Non-pigmented ciliary epithelial cell (primary cell): ENCODE results near the gene SYT8.
"Not testable (repeated sequence)": the region's sequence is repeated elsewhere in the genome, so short reads cannot be mapped to it uniquely, and the experiment has no call there.

Source experiments
- DNase-seq: peaks from one replicate; pipeline ENCODE4 v3.0.0-alpha.2; 2010; ENCODE audit warnings: low read depth

The SYT8 gene

GRCh38 chr11:1873813-1874150, 39.0 kb downstream of the SYT8 start:
- not testable (repeated sequence) for DNase-seq

- DNase-seq = not testable (repeated sequence)
Measured at GRCh38 chr11:1874441-1875092, 39.8 kb downstream of the SYT8 start.

GRCh38 chr11:1875093-1875850, 40.5 kb downstream of the SYT8 start:
- no peak for DNase-seq

- DNase-seq = not testable (repeated sequence)
Measured at GRCh38 chr11:1875851-1876301, 41.1 kb downstream of the SYT8 start.

GRCh38 chr11:1876361-1877063, 41.7 kb downstream of the SYT8 start:
- DNase-seq = no peak

- no peak for DNase-seq
Measured at GRCh38 chr11:1877211-1878136, 42.7 kb downstream of the SYT8 start.

GRCh38 chr11:1878137-1879031, 43.6 kb downstream of the SYT8 start:
- no peak for DNase-seq

GRCh38 chr11:1879342-1879940, 44.7 kb downstream of the SYT8 start:
- DNase-seq = no peak

GRCh38 chr11:1879941-1880720, 45.3 kb downstream of the SYT8 start:
- DNase-seq = no peak

- no peak for DNase-seq
Measured at GRCh38 chr11:1880746-1881441, 46.1 kb downstream of the SYT8 start.

- DNase-seq = no peak
Measured at GRCh38 chr11:1881442-1882264, 46.9 kb downstream of the SYT8 start.

GRCh38 chr11:1882265-1883238, 47.8 kb downstream of the SYT8 start:
- DNase-seq = no peak

GRCh38 chr11:1883346-1884302, 48.8 kb downstream of the SYT8 start:
- DNase-seq = no peak

- DNase-seq = no peak
Measured at GRCh38 chr11:1884303-1884700, 49.5 kb downstream of the SYT8 start.

- DNase-seq = not testable (repeated sequence)
Measured at GRCh38 chr11:1886551-1886950, 51.8 kb downstream of the SYT8 start.
